Gastrocnemius medialis (tissue), 4 donors: Measurements from ENCODE around the gene TAF1B. TPM values are rescaled to one million over a fixed set of nuclear protein-coding genes. Genes with fewer than 3 reads are reported as not detected.

Source experiments
- ATAC-seq, 2 donors: fragments of 150-250 bp; one replicate each; pipeline ENCODE4 v1.9.1; 2016
- DNase-seq, 2 donors: peaks; one replicate each; pipeline ENCODE4 v3.0.0-alpha.2; 2019
- H3K27ac ChIP-seq, 4 donors: fragments of 200-600 bp; sonication (generic); 1 replicate in 1 of 4; 2 replicates in 3 of 4; pipeline ENCODE4 v1.5.1; 2016 to 2018; ENCODE audit warnings: mild to moderate bottlenecking in 2 of 4, moderate library complexity in 1 of 4
- H3K27me3 ChIP-seq, 3 donors: fragments of 200-600 bp; sonication (generic) in 2 of 3; 1 replicate in 1 of 3; 2 replicates in 2 of 3; pipeline versions ENCODE4 v1.5.1 to v1.6.0; 2016 to 2019; ENCODE audit warnings: mild to moderate bottlenecking in 1 of 3, moderate library complexity in 1 of 3
- H3K36me3 ChIP-seq, 2 donors: fragments of 200-600 bp; sonication (generic) in 1 of 2; one replicate each; pipeline ENCODE4 v1.5.1; 2017 to 2018
- H3K4me1 ChIP-seq, 2 donors: fragments of 200-600 bp; sonication (generic) in 1 of 2; one replicate each; pipeline ENCODE4 v1.5.1; 2016 to 2017; ENCODE audit warnings: mild to moderate bottlenecking in 2 of 2
- H3K4me3 ChIP-seq, 4 donors: fragments of 200-600 bp; sonication (generic) in 3 of 4; 1 replicate in 1 of 4; 2 replicates in 3 of 4; pipeline ENCODE4 v1.5.1; 2016 to 2019; ENCODE audit warnings: mild to moderate bottlenecking in 2 of 4
- H3K9me3 ChIP-seq, 3 donors: fragments of 200-600 bp; sonication (generic) in 2 of 3; 1 replicate in 1 of 3; 2 replicates in 2 of 3; pipeline ENCODE4 v1.5.1; 2016 to 2019
- CTCF ChIP-seq, 5 experiments: fragments of 450-650 bp in 3 of 5; fragments of 200-600 bp in 2 of 5; sonication (generic) in 2 of 5; IDR thresholded peaks in 4 of 5; conservative IDR thresholded peaks in 1 of 5; 1 replicate in 4 of 5; 2 replicates in 1 of 5; pipeline ENCODE4 v1.5.1; 2016 to 2019; ENCODE audit warnings: antibody characterized with exemption in 5 of 5, mild to moderate bottlenecking in 3 of 5, moderate library complexity in 3 of 5
- POLR2A ChIP-seq, 2 donors: fragments of 450-650 bp; IDR thresholded peaks; one replicate each; pipeline ENCODE4 v1.6.1; 2017; ENCODE audit warnings: antibody characterized with exemption in 2 of 2, mild to moderate bottlenecking in 2 of 2, moderate library complexity in 2 of 2
- in situ Hi-C, 4 donors: fragments of 200-750 bp; cut with MboI; loops; one replicate each; pipeline versions ENCODE4 v1.15.0 to v1.8.0; 2017; ENCODE audit warnings: low sequenced_read_pairs in 4 of 4
- intact Hi-C: fragments of 100-400 bp; cut with DNase I; formaldehyde crosslinking; loops from one replicate; pipeline ENCODE4 v1.15.1; 2023; ENCODE audit warnings: low total_unique reads
- total RNA-seq, 4 donors: library from RNA; depleted of rRNA; stranded (reverse); fragments of >200 nt; gene quantifications; one replicate each; pipeline versions ENCODE4 v1.1.0 to v1.2.3, GENCODE V29; 2016

Gene TAF1B
- total RNA-seq, 4 donors from 2014 or later = 5.0 to 8.4 (median 7.3) TPM

- in situ Hi-C loops (no loop called here), intact Hi-C loops (no loop called here)
- Histone ChIP-seq H3K27ac (no peak overlapping the region), H3K27me3 (no peaks in the 10 kb centered on the region), H3K4me3 (no peak overlapping the region), H3K36me3 (no peaks in the 10 kb centered on the region), H3K4me1 (no peaks in the 10 kb centered on the region), H3K9me3 (no peaks in the 10 kb centered on the region)
- TF ChIP-seq POLR2A (IDR thresholded peaks at IDR 0.05) (no peak), CTCF (IDR thresholded peaks at IDR 0.05 in 4 of 5, conservative IDR thresholded peaks at IDR 0.05 in 1 of 5) (no peak)
- no peak for ATAC-seq
- DNase-seq = no peak
Measured at GRCh38 chr2:9970200-9971044, 127.1 kb downstream of the TAF1B start.

- Histone ChIP-seq H3K27ac (no peak overlapping the region), H3K9me3 (no peaks in the 10 kb centered on the region), H3K4me1 (peaks cover 2 to 4% of the 10 kb centered on the region in 2 donors), H3K4me3 (no peak overlapping the region), H3K36me3 (no peaks in the 10 kb centered on the region), H3K27me3 (no peaks in the 10 kb centered on the region)
- ATAC-seq (no peak), DNase-seq (no peak)
- intact Hi-C loops (no loop called here), in situ Hi-C loops (no loop called here)
- TF ChIP-seq POLR2A (IDR thresholded peaks at IDR 0.05) (no peak), CTCF (IDR thresholded peaks at IDR 0.05 in 4 of 5, conservative IDR thresholded peaks at IDR 0.05 in 1 of 5) (no peak)
Measured at GRCh38 chr2:9971105-9971818, 128.0 kb downstream of the TAF1B start.

GRCh38 chr2:9971890-9972289 lies 128.6 kb downstream of the TAF1B start:
- in situ Hi-C loops (no loop called here), intact Hi-C loops (no loop called here)
- DNase-seq (no peak), ATAC-seq (no peak)
- Histone ChIP-seq H3K9me3 (no peaks in the 10 kb centered on the region), H3K27me3 (no peaks in the 10 kb centered on the region), H3K4me1 (peaks cover 6 to 7% of the 10 kb centered on the region in 2 donors), H3K27ac (no peak overlapping the region), H3K36me3 (no peaks in the 10 kb centered on the region), H3K4me3 (no peak overlapping the region)
- TF ChIP-seq CTCF (IDR thresholded peaks at IDR 0.05 in 4 of 5, conservative IDR thresholded peaks at IDR 0.05 in 1 of 5) (no peak), POLR2A (IDR thresholded peaks at IDR 0.05) (no peak)

- H3K4me3 ChIP-seq = no peak overlapping the region
- DNase-seq = no peak
- H3K27ac ChIP-seq = no peak overlapping the region
- no peak for ATAC-seq
- in situ Hi-C loops = no loop called here
- TF ChIP-seq CTCF (IDR thresholded peaks at IDR 0.05 in 4 of 5, conservative IDR thresholded peaks at IDR 0.05 in 1 of 5) (no peak), POLR2A (IDR thresholded peaks at IDR 0.05) (no peak)
- peaks cover 6 to 7% of the 10 kb centered on the region in 2 donors for H3K4me1 ChIP-seq
- no peaks in the 10 kb centered on the region for H3K36me3 ChIP-seq
- H3K27me3 ChIP-seq = no peaks in the 10 kb centered on the region
- intact Hi-C loops = no loop called here
- H3K9me3 ChIP-seq = no peaks in the 10 kb centered on the region
Measured at GRCh38 chr2:9972621-9973479, 129.6 kb downstream of the TAF1B start.
